COLO668 (cell line): ENCODE measurements around the gene TLE5.
"Not testable (repeated sequence)": the region's sequence is repeated elsewhere in the genome, so short reads cannot be mapped to it uniquely, and the experiment has no call there.

Experiments
- DNase-seq: peaks from one replicate; lab custom pipeline; 2025; ENCODE audit not compliant: unreplicated experiment; lab: John Stamatoyannopoulos, UW

Gene TLE5

GRCh38 chr19:3027981-3028304 is 34.4 kb downstream of the TLE5 start:
- no peak for DNase-seq

GRCh38 chr19:3027292-3027691 is 35.0 kb downstream of the TLE5 start:
- no peak for DNase-seq

- DNase-seq = no peak
Measured at GRCh38 chr19:3026768-3027167, 35.5 kb downstream of the TLE5 start.

- no peak for DNase-seq
Measured at GRCh38 chr19:3025549-3025886, 36.8 kb downstream of the TLE5 start.

DNA sequence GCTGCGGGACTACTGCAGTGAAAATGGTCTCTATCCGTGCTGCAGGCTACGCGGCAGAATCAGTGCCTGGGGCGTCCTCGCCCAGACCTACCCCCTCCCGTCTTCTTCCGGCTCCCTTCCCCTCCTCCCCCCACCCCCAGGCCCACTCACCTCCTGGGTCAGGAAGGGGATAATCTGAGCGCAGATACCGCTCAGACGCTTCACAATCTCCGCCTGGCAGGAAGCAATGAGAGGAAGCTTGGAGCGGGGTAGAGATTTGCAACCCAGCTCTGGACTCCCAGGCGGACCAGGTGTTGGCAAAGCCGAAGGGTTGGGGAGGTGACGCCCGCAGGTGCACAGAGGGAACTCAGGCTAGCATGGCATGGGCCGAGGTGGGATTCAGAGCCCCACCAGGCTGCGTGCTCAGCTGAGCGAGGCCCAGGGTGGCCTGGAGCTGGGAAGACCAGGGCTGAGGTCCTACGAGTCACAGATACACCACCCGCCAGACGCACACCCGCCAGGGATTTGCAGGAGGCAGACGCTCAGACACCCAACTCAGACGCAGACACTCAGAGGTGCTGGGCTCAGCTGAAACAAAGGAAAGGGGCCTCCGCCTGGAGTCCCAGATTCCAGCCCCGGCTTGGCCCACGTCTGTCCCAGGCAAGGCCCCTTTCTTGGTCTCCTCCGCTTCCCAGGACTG is 37.3 kb downstream of the TLE5 start:
- no peak for DNase-seq

DNA sequence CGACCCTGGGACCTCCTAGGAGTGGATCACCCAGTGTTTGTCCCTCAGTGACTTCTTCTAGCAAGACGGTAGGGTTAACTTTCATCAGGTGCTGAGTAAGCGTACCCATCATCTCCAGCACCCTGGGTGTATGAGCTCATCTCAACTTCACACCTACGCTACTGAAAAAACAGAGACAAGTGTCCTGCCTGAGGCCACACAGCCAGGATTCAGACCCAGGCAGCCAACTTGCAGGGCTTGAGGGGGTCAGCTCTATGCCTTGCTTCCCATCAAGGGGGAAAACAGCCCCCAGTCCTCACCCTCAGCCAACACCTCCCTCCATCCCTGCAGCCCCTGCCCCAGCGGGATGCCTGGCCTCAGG is 37.8 kb downstream of the TLE5 start:
- no peak for DNase-seq

DNA sequence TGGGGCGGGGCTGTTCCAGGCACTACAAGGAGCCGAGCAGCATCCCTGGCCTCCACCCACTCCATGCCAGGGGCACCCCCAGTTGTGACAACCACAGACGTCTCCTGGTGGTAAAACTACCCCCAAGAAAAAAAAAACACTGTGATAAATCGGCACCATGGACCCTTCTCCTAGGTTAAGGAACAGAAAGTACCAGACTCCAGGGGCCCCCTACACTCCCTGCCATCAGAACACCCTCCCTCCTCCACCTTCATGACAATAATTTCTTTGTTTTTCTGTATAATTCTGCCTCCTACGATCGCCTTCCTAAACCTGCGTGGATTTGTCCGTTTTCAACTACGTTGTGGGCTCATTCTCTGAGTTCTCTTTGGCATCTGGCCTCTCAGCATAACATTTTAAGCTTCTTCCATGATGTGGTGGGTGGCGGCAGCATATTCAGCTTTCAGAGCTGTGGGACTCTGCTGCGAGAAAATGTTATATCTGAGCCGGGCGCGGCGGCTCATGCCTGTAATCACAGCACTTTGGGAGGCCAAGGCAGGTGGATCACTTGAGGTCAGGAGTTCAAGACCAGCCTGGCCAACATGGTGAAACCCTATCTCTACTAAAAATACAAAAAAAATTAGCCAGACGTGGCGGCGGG is 41.9 kb downstream of the TLE5 start:
- no peak for DNase-seq

GRCh38 chr19:3019211-3019854 is 43.0 kb downstream of the TLE5 start:
- no peak for DNase-seq

- DNase-seq = no peak
Measured at GRCh38 chr19:3017923-3018322, 44.4 kb downstream of the TLE5 start.

- no peak for DNase-seq
Measured at GRCh38 chr19:3015126-3016057, 46.9 kb downstream of the TLE5 start.

GRCh38 chr19:3014135-3014534 is 48.2 kb downstream of the TLE5 start:
- DNase-seq = no peak

DNA sequence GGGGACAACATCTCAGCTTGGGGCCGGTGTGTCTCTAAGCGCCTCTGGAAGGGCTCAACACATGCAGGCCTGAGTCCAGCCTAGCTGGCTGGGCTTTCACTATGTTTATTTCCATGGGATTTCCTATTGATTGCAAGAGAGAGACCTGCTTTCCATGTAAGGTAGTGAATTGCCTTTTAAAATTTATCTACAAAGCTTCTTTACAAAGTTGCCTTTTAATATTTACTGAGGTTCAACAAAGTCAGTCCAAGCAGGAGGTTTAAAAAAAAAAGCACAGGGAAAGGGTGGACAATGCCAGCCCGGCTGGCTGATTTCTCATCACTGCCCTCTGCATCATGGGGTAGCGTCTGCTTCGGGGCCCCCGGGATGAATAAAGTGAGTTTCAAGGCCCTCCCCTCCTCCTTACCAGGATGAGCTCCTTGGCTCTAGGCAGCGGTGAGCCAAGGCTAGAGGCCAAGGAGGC is 49.0 kb downstream of the TLE5 start:
- no peak for DNase-seq

GRCh38 chr19:3012621-3013262 is 49.6 kb downstream of the TLE5 start:
- no peak for DNase-seq

DNA sequence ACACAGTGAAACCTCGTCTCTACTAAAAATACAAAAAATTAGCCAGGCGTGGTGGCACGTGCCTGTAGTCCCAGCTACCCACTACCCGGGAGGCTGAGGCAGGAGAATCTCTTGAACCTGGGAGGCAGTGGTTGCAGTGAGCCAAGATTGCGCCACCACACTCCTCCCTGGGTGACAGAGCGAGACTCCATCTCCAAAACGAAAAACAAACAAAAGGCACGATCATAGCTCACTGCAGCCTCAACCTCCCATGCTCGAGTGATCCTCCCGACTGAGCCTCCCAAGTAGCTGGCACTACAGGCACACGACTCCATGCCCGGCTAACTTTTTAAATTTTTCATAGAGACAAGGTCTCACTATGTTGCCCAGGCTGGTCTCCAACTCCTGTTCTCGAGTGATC is 50.2 kb downstream of the TLE5 start:
- DNase-seq = not testable (repeated sequence)

DNA sequence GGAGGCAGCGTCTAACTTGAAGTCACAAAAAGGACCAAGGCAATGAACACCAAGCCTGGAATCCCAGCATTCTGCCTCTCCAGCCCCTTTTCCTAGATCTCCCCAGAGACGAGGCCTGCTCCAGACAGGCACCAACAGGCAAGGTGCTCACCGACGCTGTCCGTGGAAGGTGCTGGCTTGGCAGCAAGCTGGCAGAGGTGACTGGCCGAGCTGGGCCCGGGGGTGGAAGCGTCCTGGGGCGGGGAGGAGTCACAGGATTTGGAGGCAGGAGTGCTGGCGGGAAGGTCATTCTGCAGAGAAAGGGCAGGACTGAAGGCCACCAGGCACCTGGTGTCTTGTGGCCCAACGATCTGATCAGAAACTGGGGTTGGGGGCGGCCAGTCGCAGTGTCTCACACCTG is 51.4 kb downstream of the TLE5 start:
- no peak for DNase-seq

- no peak for DNase-seq
Measured at GRCh38 chr19:3008994-3009393, 53.3 kb downstream of the TLE5 start.

DNA sequence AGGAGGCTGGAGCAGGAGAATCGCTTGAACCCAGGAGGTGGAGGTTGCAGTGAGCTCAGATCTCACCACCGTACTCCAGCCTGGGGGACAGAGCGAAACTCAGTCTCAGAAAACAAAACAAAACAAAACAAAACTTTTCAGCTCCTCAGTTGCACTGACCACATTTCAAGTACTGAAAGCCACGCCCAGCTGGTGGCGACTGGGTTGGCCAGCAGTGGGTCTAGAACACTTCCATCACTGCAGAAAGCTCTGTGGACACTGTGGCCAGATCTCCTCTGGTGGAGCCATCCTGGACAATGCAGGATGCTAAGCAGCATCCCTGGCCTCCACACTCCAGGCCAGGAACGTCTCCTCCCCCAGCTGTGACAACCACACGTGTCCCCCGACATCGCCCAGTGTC is 54.3 kb downstream of the TLE5 start:
- DNase-seq = no peak

DNA sequence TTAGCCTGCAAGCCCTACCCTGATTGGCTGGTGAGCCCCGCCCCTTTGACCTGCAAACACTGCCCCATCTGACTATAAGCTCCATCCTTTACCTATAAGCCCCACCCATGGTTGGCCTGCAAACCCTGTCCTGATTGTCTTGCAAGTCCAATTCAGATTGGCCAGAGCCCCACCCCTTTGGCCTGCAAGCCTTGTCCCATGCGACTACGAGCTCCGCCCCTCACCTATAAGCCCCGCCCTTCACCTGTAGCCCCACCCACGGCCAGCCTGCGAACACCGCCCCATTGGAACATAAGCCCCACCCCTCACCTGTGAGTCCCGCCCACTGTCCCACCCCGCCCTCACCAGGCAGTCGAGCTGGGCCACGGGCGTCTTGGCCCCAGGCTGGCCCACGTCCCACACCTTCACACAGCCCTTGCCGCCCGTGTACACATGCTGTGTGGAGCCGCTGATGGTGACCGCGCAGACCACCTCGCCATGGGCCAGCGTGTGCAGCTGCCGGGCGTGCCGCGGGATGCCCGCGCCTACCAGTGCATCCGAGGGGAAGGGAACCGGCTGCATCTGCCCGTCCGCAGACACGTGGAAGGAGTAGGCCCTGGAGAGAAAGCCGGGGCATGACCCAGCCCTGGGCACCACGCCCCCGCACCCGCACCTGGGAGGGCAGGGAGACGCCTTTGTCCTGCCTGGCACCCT is 56.1 kb downstream of the TLE5 start:
- no peak for DNase-seq

GRCh38 chr19:3005345-3005744 is 57.0 kb downstream of the TLE5 start:
- no peak for DNase-seq

DNA sequence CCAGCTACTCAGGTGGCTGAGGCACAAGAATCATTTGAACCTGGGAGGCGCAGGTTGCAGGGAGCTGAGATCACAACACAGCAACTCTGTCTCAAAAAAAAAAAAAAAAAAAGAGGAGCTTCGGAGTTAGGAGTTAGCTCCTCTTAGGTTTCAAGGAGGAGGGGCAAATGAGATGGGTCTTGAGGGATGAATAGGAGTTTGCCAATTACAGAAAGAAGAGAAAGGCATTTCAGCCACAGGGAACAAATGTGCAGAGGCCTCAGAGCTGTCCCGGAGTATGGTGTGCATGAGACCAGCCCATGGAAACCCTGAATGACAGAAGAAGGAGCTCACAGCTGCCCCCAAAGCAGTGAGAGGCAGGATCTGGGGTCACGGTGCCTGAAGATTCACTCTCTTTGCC is 57.8 kb downstream of the TLE5 start:
- no peak for DNase-seq

DNA sequence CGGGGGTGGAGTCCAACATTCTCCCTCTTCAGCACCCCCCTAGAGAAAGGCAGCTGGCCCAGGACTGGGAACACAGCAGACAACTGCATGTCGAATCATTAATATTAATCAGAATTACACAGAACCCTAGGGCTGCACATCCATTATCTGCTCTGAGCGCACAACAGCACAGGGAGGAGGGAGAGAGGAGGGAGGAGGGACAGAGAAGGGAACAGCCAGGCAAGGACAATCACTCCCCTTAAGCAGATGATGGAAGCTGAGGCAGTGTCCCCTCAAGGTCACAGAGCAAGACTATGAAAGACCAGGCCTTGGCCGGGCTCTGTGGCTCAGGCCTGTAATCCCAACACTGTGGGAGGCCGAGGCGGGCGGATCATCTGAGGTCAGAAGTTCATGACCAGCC is 59.2 kb downstream of the TLE5 start:
- no peak for DNase-seq
